GM23338 (cell line): ENCODE data around the gene LHX5. TPM values are rescaled to one million over a fixed set of nuclear protein-coding genes. Genes with fewer than 3 reads are reported as not detected.

Experiments
- ATAC-seq: fragments of 200-7000 bp; cut with Tn5 transposase; 3 replicates; pipeline ENCODE4 v1.9.1; 2020
- DNase-seq: peaks from one replicate; pipeline ENCODE4 v3.0.0-alpha.2; 2015; ENCODE audit warnings: low spot score
- H2AFZ ChIP-seq: fragments of 200-600 bp; sonication (generic); 2 replicates; pipeline ENCODE4 v1.8.0; 2016; ENCODE audit warnings: antibody characterized with exemption, mild to moderate bottlenecking, moderate library complexity
- H3F3A ChIP-seq: fragments of 200-600 bp; sonication (generic); replicated peaks from 2 replicates; pipeline ENCODE4 v1.8.0; 2017; ENCODE audit warnings: antibody characterized with exemption, mixed run types, low read depth
- H3K27ac ChIP-seq: fragments of 200-600 bp; sonication (generic); 2 replicates; pipeline ENCODE4 v1.6.1; 2016; ENCODE audit warnings: low read depth
- H3K27me3 ChIP-seq: fragments of 200-600 bp; sonication (generic); 2 replicates; pipeline ENCODE4 v1.8.0; 2016; ENCODE audit warnings: mild to moderate bottlenecking, mixed run types, moderate library complexity; ENCODE audit not compliant: insufficient read depth
- H3K36me3 ChIP-seq: fragments of 200-600 bp; sonication (generic); 2 replicates; pipeline ENCODE4 v1.8.0; 2016; ENCODE audit warnings: mild to moderate bottlenecking; ENCODE audit not compliant: insufficient read depth
- H3K4me1 ChIP-seq: fragments of 200-600 bp; sonication (generic); 2 replicates; pipeline ENCODE4 v1.8.0; 2016; ENCODE audit warnings: mild to moderate bottlenecking, moderate library complexity; ENCODE audit not compliant: insufficient read depth
- H3K4me2 ChIP-seq: fragments of 200-600 bp; sonication (generic); 2 replicates; pipeline ENCODE4 v1.7.1; 2017; ENCODE audit warnings: mixed run types
- H3K4me3 ChIP-seq: fragments of 200-600 bp; sonication (generic); 2 replicates; pipeline ENCODE4 v1.6.1; 2016; ENCODE audit warnings: mixed run types
- H3K79me2 ChIP-seq: fragments of 200-600 bp; sonication (generic); replicated peaks from 2 replicates; pipeline ENCODE4 v1.8.0; 2017; ENCODE audit warnings: mild to moderate bottlenecking; ENCODE audit not compliant: insufficient read depth
- H3K9me2 ChIP-seq: fragments of 200-600 bp; sonication (generic); 2 replicates; pipeline ENCODE4 v1.8.0; 2017; ENCODE audit not compliant: insufficient read depth
- H4K20me1 ChIP-seq: fragments of 200-600 bp; sonication (generic); replicated peaks from 2 replicates; pipeline ENCODE4 v1.8.0; 2017; ENCODE audit warnings: mild to moderate bottlenecking; ENCODE audit not compliant: insufficient read depth
- H3K27ac Mint-ChIP-seq: 2 replicates; pipeline ENCODE4 v1.8.0; 2020; ENCODE audit warnings: inconsistent platforms, mild to moderate bottlenecking, moderate library complexity, mixed read lengths
- H3K27me3 Mint-ChIP-seq: 3 replicates; pipeline ENCODE4 v1.8.0; 2022; ENCODE audit warnings: low read depth, mild to moderate bottlenecking, moderate library complexity, mixed read lengths, inconsistent platforms; ENCODE audit not compliant: insufficient read depth, poor library complexity
- H3K36me3 Mint-ChIP-seq: 3 replicates; pipeline ENCODE4 v1.8.0; 2021; ENCODE audit warnings: low read depth, mild to moderate bottlenecking, inconsistent platforms, moderate library complexity, mixed read lengths
- H3K4me1 Mint-ChIP-seq: 3 replicates; pipeline ENCODE4 v1.8.0; 2020; ENCODE audit warnings: mild to moderate bottlenecking, inconsistent platforms, mixed read lengths
- H3K4me3 Mint-ChIP-seq: 3 replicates; pipeline ENCODE4 v1.8.0; 2021; ENCODE audit warnings: moderate library complexity, mild to moderate bottlenecking, inconsistent platforms, mixed read lengths
- H3K9me3 Mint-ChIP-seq: 3 replicates; pipeline ENCODE4 v1.8.0; 2020; ENCODE audit warnings: moderate library complexity, mild to moderate bottlenecking, inconsistent platforms, mixed read lengths
- CREB1 ChIP-seq: fragments of 250-450 bp; sonication (Bioruptor Pico); IDR thresholded peaks from 2 replicates; pipeline ENCODE4 v1.5.0; 2020; ENCODE audit warnings: low read depth, mild to moderate bottlenecking, moderate library complexity
- ETS1 ChIP-seq: IDR thresholded peaks from 2 replicates; pipeline ENCODE4 v1.6.1; 2016; ENCODE audit warnings: antibody characterized with exemption
- EZH2 ChIP-seq: fragments of 200-600 bp; sonication (generic); IDR thresholded peaks from one replicate; pipeline ENCODE4 v1.8.0; 2017; ENCODE audit warnings: antibody characterized with exemption, mild to moderate bottlenecking, low read depth; ENCODE audit not compliant: unreplicated experiment
- EZH2phosphoT487 ChIP-seq: fragments of 200-600 bp; sonication (generic); IDR thresholded peaks from one replicate; pipeline ENCODE4 v1.8.1; 2018; ENCODE audit warnings: antibody characterized with exemption; ENCODE audit not compliant: unreplicated experiment
- JUNB ChIP-seq: IDR thresholded peaks from one replicate; pipeline ENCODE4 v1.6.1; 2016; ENCODE audit warnings: antibody characterized with exemption; ENCODE audit not compliant: unreplicated experiment
- NANOG ChIP-seq: IDR thresholded peaks from 2 replicates; pipeline ENCODE4 v1.6.1; 2016; ENCODE audit warnings: antibody characterized with exemption, borderline replicate concordance
- POLR2AphosphoS5 ChIP-seq: IDR thresholded peaks from 2 replicates; pipeline ENCODE4 v1.6.1; 2016; ENCODE audit warnings: antibody characterized with exemption, low read depth
- REST ChIP-seq: IDR thresholded peaks from one replicate; pipeline ENCODE4 v1.6.1; 2018; ENCODE audit warnings: antibody characterized with exemption; ENCODE audit not compliant: unreplicated experiment
- STAT1 ChIP-seq: IDR thresholded peaks from one replicate; pipeline ENCODE4 v1.6.1; 2016; ENCODE audit warnings: antibody characterized with exemption; ENCODE audit not compliant: unreplicated experiment
- ZNF114 ChIP-seq: fragments of 250-450 bp; sonication (Bioruptor Pico); IDR thresholded peaks from 2 replicates; pipeline ENCODE4 v1.5.0; 2020; ENCODE audit warnings: mild to moderate bottlenecking, moderate library complexity
- polyA plus RNA-seq: library from polyadenylated mRNA; unstranded; fragments of >200 nt; fragmentation: Nextera tagmentation; extraction: Ambion mirVana; gene quantifications from 2 replicates; pipeline ENCODE4 v1.2.1, GENCODE V29; 2016
- total RNA-seq: library from RNA; depleted of rRNA; stranded (reverse); fragments of >200 nt; shearing (Covaris generic); gene quantifications from 2 replicates; pipeline ENCODE4 v1.2.3, GENCODE V29; 2014
- TF ChIP-seq, protein P1 (sequence below), 2 experiments: fragments of 200-600 bp in 1 of 2; sonication (generic) in 1 of 2; conservative IDR thresholded peaks; 2 replicates each; pipeline versions ENCODE4 v1.5.1 to v1.6.1; 2016 to 2017; ENCODE audit warnings: antibody characterized with exemption in 2 of 2, low read depth in 2 of 2, mild to moderate bottlenecking in 2 of 2, moderate library complexity in 1 of 2
- TF ChIP-seq, protein P2 (sequence below): fragments of 250-450 bp; sonication (Bioruptor Pico); IDR thresholded peaks from 2 replicates; pipeline ENCODE4 v1.5.0; 2020; ENCODE audit warnings: mild to moderate bottlenecking, moderate library complexity

LHX5 gene
- total and polyA plus RNA-seq, 2 experiments from 2014 or later = 0.18 TPM; not detected in 1

DNA sequence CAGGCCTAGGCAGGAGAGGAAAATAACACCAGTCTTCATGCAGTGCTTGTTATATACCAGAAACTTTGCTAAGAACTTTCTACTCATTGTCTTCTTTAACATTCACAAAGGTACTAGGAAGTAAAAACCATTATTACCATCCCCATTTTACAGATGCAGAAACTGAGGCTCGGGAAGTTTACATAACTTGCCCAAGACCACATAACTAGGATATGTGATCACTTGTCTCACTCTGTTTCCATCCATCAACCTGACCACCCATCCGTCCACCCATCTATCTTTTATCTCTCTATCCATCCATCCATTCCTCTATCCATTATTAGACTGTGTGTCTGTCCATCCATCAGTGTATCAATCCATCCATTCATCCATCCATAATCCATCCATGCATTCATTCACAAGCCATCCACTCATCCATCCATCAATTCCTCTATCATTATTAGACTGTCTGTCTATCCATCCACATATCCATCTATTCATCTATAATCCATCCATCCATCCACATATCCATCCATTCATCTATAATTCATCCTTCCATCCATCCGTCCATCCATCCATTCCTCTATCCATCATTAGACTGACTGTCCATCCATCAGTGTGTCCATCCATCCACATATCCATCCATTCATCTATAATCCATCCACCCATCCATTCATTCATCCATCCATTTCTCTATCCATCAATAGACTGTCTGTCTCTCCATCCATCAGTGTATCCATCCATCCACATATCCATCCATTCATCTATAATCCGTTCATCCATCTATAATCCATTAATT, 33.0 kb downstream of the LHX5 start (continued):
- TF ChIP-seq EZH2phosphoT487 (no peak), ZNF114 (CRISPR knock-in tag) (no peak), EZH2 (no peak), POLR2AphosphoS5 (no peak), NANOG (no peak), STAT1 (no peak), CREB1 (CRISPR knock-in tag) (no peak), REST (no peak), ETS1 (no peak), JUNB (no peak)
- TF ChIP-seq, protein P1, sequence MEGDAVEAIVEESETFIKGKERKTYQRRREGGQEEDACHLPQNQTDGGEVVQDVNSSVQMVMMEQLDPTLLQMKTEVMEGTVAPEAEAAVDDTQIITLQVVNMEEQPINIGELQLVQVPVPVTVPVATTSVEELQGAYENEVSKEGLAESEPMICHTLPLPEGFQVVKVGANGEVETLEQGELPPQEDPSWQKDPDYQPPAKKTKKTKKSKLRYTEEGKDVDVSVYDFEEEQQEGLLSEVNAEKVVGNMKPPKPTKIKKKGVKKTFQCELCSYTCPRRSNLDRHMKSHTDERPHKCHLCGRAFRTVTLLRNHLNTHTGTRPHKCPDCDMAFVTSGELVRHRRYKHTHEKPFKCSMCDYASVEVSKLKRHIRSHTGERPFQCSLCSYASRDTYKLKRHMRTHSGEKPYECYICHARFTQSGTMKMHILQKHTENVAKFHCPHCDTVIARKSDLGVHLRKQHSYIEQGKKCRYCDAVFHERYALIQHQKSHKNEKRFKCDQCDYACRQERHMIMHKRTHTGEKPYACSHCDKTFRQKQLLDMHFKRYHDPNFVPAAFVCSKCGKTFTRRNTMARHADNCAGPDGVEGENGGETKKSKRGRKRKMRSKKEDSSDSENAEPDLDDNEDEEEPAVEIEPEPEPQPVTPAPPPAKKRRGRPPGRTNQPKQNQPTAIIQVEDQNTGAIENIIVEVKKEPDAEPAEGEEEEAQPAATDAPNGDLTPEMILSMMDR (conservative IDR thresholded peaks at IDR 0.05; ENCODE audit: low read depth in 2 of 2) = no peak

- no peak overlapping the region for H3K4me3 Mint-ChIP-seq
- Histone ChIP-seq H3K4me2 (no peak overlapping the region), H3K27me3 (no peaks in the 10 kb centered on the region), H4K20me1 (no peaks in the 10 kb centered on the region), H3K9me2 (no peaks in the 10 kb centered on the region), H3K27ac (no peak overlapping the region), H3F3A (no peaks in the 10 kb centered on the region), H3K79me2 (no peaks in the 10 kb centered on the region), H3K4me3 (no peak overlapping the region), H3K4me1 (no peaks in the 10 kb centered on the region), H2AFZ (no peak overlapping the region), H3K36me3 (no peaks in the 10 kb centered on the region)
- DNase-seq (no peak), ATAC-seq (no peak)
- H3K27me3 Mint-ChIP-seq = peaks cover under 1% of the 10 kb centered on the region
- H3K4me1 Mint-ChIP-seq = 0 out of 3 replicates have a peak, but pooled peaks cover 3% of the 10 kb centered on the region
- H3K36me3 Mint-ChIP-seq = no peaks in the 10 kb centered on the region
- no peaks in the 10 kb centered on the region for H3K9me3 Mint-ChIP-seq
- H3K27ac Mint-ChIP-seq = no peak overlapping the region
- TF ChIP-seq, protein P2, sequence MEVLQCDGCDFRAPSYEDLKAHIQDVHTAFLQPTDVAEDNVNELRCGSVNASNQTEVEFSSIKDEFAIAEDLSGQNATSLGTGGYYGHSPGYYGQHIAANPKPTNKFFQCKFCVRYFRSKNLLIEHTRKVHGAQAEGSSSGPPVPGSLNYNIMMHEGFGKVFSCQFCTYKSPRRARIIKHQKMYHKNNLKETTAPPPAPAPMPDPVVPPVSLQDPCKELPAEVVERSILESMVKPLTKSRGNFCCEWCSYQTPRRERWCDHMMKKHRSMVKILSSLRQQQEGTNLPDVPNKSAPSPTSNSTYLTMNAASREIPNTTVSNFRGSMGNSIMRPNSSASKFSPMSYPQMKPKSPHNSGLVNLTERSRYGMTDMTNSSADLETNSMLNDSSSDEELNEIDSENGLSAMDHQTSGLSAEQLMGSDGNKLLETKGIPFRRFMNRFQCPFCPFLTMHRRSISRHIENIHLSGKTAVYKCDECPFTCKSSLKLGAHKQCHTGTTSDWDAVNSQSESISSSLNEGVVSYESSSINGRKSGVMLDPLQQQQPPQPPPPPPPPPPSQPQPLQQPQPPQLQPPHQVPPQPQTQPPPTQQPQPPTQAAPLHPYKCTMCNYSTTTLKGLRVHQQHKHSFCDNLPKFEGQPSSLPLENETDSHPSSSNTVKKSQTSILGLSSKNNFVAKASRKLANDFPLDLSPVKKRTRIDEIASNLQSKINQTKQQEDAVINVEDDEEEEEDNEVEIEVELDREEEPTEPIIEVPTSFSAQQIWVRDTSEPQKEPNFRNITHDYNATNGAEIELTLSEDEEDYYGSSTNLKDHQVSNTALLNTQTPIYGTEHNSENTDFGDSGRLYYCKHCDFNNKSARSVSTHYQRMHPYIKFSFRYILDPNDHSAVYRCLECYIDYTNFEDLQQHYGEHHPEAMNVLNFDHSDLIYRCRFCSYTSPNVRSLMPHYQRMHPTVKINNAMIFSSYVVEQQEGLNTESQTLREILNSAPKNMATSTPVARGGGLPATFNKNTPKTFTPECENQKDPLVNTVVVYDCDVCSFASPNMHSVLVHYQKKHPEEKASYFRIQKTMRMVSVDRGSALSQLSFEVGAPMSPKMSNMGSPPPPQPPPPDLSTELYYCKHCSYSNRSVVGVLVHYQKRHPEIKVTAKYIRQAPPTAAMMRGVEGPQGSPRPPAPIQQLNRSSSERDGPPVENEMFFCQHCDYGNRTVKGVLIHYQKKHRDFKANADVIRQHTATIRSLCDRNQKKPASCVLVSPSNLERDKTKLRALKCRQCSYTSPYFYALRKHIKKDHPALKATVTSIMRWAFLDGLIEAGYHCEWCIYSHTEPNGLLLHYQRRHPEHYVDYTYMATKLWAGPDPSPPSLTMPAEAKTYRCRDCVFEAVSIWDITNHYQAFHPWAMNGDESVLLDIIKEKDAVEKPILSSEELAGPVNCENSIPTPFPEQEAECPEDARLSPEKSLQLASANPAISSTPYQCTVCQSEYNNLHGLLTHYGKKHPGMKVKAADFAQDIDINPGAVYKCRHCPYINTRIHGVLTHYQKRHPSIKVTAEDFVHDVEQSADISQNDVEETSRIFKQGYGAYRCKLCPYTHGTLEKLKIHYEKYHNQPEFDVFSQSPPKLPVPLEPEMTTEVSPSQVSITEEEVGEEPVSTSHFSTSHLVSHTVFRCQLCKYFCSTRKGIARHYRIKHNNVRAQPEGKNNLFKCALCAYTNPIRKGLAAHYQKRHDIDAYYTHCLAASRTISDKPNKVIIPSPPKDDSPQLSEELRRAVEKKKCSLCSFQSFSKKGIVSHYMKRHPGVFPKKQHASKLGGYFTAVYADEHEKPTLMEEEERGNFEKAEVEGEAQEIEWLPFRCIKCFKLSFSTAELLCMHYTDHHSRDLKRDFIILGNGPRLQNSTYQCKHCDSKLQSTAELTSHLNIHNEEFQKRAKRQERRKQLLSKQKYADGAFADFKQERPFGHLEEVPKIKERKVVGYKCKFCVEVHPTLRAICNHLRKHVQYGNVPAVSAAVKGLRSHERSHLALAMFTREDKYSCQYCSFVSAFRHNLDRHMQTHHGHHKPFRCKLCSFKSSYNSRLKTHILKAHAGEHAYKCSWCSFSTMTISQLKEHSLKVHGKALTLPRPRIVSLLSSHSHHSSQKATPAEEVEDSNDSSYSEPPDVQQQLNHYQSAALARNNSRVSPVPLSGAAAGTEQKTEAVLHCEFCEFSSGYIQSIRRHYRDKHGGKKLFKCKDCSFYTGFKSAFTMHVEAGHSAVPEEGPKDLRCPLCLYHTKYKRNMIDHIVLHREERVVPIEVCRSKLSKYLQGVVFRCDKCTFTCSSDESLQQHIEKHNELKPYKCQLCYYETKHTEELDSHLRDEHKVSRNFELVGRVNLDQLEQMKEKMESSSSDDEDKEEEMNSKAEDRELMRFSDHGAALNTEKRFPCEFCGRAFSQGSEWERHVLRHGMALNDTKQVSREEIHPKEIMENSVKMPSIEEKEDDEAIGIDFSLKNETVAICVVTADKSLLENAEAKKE (CRISPR knock-in tag) = no peak
- TF ChIP-seq EZH2 (no peak), JUNB (no peak), STAT1 (no peak), POLR2AphosphoS5 (no peak), EZH2phosphoT487 (no peak)
Measured at GRCh38 chr12:113437729-113438100, 34.0 kb downstream of the LHX5 start.
